GM19328 (cell line): Measurements from ENCODE around the gene PLEKHH2.
"Not testable (repeated sequence)": the region's sequence is repeated elsewhere in the genome, so short reads cannot be mapped to it uniquely, and the experiment has no call there.

ENCODE experiments used
- ATAC-seq: cut with Tn5 transposase; IDR thresholded peaks from one replicate; pipeline ENCODE4 v1.9.1; 2021; ENCODE audit warnings: mild to moderate bottlenecking, moderate library complexity; ENCODE audit not compliant: unreplicated experiment

Gene PLEKHH2

DNA sequence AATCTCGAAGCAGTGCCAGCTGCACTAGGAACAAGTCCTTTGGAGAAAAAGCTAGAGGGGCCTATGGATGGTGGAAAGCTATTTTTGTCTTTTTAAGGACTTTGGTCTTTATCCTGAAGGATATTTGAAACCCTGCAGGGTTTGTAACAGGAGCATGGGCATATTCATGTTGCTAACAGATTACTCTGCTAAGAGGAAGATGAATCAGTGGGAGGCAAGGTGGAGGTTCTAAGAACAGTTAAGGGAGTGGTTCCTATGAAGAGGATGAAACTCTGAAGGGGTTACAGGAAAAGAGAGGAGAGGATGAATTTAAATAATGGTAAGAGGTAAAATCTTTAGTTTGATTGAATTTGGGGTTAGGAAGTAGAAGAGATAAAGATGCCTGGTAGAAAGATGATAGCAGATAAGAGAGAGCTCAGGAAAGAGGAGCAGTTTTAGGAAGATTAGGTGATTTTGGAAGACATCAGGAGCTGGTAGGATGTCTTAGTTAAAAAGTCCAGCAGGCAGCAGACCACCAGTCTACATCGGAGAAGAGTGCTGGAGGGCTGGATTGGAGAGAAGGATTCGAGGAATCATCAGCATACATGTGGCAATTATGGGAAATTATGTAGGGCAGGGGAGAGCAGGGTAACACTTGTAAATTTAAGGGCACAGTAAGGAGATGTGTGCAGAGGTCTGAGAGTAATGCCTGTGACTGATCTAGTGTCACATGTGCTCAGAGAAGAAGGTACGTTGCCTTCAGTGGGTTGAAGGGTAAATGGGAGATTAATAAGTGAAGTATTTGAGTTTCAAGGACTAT is 78.4 kb downstream of the PLEKHH2 start:
- ATAC-seq, result no peak

GRCh38 chr2:43717322-43717721 is 80.3 kb downstream of the PLEKHH2 start:
- ATAC-seq, result no peak

DNA sequence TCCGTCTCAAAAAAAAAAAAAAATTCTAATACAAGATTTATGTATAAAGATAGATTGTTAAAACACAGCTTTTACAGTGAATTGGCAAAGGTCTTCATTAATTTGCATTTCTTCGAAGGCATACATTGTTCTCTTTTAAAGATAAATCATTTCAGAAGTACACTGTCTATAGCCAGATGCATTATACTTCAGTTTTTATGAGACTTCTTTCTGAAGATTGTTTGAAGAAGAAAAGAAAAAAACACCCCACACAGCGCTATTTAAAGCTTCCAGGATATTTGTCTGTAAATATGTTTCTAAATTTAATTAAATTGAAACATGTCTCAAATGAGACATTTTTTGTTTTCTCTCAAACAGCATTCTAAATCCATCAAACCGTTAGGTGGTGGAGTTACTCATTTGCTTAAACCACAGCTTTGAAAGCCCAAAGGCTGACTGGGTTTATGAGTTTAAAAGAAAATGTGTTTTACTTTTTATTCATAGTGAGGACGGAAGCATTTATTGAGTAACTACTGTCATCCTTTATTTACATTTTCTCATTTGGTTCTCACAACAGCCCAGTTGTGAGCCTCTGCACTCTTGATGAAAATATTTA is 81.6 kb downstream of the PLEKHH2 start:
- no peak for ATAC-seq

- no peak for ATAC-seq
These were observed 87.9 kb downstream of the PLEKHH2 start for GRCh38 chr2:43724728-43725526.

- ATAC-seq, result no peak
These were observed 88.7 kb downstream of the PLEKHH2 start for GRCh38 chr2:43725711-43726246.

- ATAC-seq, result not testable (repeated sequence)
These were observed 90.0 kb downstream of the PLEKHH2 start for GRCh38 chr2:43726961-43727633.

GRCh38 chr2:43727634-43728014 is 90.6 kb downstream of the PLEKHH2 start:
- no peak for ATAC-seq

- no peak for ATAC-seq
These were observed 92.6 kb downstream of the PLEKHH2 start for GRCh38 chr2:43729491-43730174.

DNA sequence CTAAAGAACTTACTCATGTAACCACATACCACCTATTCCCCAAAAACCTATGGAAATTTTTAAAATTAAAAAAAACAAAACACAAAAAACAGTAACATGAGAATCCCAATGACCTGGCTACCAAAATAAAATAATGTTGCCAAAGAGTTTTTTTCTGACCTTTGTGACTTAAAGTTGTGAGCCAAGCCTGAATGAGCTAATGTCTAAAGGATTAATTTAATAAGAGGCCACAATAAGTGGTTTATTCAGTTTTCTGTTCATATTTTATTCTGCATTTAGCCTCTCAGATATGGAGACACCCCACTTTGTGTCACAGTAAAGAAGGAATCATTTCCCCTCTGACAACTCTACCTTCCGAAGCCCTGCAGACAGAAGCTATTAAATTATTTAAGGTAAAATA is 94.2 kb downstream of the PLEKHH2 start:
- ATAC-seq, result no peak

DNA sequence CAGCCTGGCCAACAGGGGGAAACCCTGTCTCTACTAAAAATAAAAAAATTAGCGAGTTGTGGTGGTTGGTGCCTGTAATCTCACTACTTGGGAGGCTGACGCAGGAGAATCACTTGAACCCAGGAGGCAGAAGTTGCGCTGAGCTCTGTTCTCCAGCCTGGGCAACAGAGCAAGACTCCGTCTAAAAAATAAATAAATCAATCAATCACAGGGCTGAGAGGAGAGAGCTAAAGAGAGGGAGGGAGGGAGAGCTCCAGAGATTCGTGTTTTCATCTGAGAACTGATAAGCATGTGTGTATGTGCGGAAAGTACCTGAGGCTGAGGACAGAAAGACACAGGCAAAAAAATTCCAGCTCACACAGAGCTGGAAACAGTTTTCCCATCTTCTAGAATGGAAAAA is 99.6 kb downstream of the PLEKHH2 start:
- ATAC-seq, result no peak

GRCh38 chr2:43737097-43737854 is 100.2 kb downstream of the PLEKHH2 start:
- ATAC-seq, result no peak

- ATAC-seq, result no peak
These were observed 100.8 kb downstream of the PLEKHH2 start for GRCh38 chr2:43737855-43738254.

GRCh38 chr2:43738257-43738656 is 101.2 kb downstream of the PLEKHH2 start:
- no peak for ATAC-seq

DNA sequence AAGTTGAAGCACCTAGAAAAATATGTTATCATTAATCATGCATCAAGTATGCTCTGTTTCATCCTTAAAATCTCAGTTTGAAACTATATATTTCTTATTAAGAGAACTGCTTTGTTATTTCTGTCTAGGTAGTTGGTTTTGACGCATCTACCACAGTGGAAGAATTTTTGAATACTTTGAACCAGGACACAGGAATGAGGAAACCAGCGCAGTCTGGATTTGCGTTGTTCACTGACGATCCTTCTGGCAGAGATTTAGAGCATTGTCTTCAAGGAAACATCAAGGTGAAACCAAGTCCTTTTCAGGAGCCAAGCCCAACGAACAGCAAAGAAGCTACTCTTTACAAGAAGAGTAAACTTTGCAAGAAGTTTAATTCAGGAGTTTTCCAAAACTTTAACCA is 106.6 kb downstream of the PLEKHH2 start:
- no peak for ATAC-seq

DNA sequence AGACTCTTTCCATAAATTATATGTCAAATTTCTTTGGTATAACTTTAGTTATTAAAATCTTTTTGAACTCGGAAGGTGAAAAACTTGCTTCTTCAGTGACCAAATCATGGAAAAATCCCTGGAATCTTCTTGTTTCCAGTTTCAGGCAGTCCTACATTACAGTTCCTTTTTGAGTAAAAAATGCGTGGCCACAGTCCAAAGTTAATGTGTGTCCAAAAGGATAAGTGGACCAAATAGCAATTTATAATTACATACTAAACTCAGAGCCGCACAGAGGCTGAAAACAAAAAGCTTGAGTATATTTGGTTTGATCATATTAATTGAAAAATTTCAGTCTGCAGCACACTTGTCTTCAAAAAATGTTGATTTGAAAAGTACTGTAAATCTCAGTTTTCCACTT is 108.4 kb downstream of the PLEKHH2 start:
- ATAC-seq, result no peak

- ATAC-seq, result no peak
These were observed 111.3 kb downstream of the PLEKHH2 start for GRCh38 chr2:43748333-43748732.

- ATAC-seq, result no peak
These were observed 112.5 kb downstream of the PLEKHH2 start for GRCh38 chr2:43749583-43749982.

DNA sequence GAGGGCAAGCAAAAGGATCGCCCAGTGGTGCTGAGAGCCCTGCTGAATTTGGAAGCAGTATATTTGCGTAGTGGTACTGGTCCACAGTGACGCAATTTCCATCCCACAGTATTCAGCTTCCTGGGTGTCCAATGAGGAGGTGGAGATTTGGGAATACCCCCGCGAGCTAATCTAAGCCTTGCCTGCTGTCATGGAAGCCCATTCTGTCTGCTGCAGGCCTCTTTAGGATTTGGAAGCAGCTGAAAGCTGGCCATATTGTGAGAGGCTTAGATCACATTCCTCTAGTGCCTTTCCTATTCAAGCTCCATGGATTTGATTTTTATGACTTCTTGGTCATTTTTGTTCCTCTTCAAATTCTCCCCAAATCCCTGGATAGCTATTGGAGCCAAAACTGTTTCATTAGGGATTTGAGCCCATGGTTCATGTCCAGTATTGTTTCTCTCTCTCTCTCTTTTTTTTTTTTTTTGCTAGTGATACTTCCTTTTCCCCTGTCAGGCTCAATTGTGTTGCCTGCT is 114.5 kb downstream of the PLEKHH2 start:
- ATAC-seq, result no peak

DNA sequence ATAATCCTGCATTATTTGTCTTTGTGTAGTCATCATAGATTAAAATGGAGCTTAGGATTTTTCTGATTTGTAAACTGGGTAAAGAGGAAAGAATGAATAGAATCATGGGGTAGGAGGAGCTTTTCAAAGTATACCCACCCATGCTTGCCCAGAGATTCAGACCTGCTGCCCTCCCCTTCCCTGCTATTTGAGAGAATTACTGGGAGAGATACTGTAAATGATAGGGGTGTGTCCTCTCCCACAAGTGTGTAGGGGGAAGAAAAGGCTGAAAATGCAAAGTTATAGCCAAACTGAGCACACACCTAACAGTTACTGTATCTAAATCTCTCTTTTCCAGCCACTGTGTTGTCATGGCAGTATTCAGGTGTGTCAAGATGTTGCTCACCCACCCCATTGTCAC is 115.2 kb downstream of the PLEKHH2 start:
- ATAC-seq, result no peak

GRCh38 chr2:43754180-43754579 is 117.1 kb downstream of the PLEKHH2 start:
- no peak for ATAC-seq
